GM18511 (cell line): ENCODE measurements around the gene OR6S1.
A peak's percentile ranks its signal among the peaks of the same experiment; 100 is the strongest.
"Not testable (repeated sequence)": the region's sequence is repeated elsewhere in the genome, so short reads cannot be mapped to it uniquely, and the experiment has no call there.

ENCODE experiments used
- ATAC-seq: cut with Tn5 transposase; IDR thresholded peaks from one replicate; pipeline ENCODE4 v1.9.1; 2021; ENCODE audit warnings: mild to moderate bottlenecking, moderate library complexity; ENCODE audit not compliant: unreplicated experiment

The OR6S1 gene

DNA sequence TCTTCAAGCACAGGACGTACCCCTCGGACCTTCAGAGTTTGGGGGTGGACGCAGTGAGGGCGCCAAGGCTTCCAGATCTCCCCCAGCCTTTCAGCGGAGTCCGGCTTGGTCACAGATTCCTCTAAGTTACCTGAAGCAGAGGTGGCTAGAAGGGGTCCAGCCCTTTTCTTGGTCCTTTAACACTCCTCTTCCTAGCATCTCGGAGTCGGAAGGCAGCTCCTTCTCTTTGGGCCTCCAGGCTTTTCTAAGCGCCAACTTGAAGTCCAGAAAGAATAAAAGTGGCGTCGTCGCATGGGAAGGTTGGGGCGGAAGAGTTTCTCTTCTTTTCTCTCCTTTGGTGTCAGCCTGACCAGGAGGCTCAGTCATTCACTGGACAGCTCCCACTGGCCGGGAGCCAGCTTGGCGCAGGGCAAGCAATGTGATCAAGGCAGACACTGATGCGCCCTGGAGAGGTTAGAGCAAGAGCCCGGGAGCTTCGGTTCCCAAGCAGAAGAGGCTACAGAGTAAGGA, 9.6 kb downstream of the OR6S1 start:
- ATAC-seq, result no peak

DNA sequence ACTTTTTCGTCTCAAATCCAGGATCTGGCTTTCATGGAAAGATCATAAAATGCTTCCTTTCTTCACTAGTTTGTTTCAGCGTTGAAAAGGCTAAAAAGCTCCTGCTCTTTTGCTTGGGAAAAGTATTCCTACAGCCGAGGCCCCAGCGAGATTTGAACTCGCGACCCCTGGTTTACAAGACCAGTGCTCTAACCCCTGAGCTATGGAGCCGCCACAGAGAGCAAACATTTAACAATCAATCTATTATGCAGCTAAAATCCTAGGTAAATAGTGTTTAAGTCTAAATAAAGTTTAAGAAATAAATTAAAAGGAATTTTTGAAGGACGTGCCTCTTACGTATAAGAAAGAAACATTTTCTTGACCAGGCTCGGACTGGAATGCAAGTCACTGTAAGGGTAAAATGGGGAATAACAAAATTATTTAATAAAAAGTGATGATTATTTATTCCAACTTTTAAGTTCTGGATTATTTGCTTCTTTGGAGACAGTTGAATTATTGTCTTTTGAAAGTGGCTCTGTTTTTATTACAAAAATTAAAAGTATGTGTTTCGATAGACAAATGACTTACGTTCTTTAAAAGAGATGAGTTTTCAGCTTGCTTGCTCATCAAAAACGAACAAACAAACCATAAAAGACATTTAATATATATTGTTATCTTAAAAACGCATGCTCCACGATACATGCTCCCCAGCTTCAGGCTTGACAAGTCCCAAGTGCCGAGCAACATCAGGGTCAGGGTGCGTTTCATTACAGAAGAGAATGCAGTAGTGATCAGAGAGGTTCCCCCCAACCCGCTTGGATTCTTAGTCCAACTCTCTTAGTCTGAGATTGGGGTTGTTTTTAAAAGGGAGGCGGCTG, 10.2 kb downstream of the OR6S1 start:
- ATAC-seq, result no peak

GRCh38 chr14:20630340-20631022, 11.0 kb downstream of the OR6S1 start:
- ATAC-seq, result no peak

DNA sequence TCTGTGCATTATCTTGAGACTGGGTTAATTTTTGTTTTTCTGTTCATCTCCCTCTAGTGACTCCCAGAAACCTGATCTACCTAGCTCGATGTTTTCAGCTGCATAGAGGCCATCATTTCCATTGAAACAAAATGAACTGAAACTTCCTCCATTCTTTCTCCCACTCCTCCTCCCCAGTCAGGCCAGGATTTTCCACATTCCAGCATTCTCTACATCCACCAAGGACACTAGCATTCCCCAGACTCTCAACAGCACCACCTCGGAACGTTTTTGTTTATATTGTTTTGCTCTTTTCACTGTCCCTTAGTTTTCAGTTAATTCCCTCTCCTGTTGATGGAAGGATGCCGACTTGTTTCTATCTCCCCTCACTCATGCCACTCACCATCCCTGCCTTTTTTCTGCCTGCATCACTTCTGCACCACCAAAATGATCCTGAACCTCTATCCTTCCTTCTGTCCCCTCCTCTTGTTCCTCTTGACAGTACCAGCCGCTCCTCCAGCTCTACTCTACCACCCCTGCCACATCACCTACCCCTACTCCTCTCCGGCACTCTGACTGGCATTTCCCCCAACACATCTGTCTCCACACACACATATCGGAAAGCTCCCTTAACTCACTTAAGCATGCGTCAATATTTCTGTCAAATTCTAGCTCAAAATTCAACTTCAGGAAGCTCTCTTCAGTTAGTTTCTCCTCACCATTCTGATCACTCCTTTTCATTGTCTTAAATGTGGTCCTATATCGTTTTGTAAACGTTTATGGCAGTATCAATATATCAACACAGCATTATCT, 13.2 kb downstream of the OR6S1 start:
- no peak for ATAC-seq

DNA sequence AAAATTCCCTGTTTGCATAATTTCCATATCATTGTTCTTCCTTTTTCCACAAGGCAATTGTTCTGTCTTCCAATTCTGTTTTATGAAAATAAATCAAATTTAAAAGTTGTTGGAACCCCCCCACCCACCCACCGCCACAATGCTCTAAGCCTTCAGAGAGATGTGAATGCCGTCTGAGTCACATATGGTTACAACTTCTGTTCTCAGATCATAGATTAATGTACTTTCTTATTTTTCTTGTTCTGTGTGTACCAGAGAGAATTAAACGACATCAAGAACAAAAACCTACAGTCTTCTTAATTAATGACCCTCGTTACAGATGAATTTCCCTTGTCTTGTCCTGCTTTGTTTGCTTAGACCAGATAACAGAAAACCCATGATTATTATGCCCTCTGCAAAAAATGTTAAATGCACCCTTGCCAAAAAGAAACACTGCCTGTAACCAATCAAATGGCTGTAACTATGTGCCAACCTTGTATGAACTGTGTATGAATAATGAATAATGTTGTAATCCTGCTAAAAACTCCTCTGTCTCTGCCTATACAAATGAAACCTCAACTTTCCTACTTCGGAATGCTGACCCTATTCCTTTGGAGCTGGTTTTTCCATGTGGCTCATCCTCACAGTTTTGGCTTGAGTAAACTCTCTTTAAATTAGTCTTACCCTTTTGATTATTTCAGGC, 14.0 kb downstream of the OR6S1 start:
- ATAC-seq, result no peak

GRCh38 chr14:20626274-20626673, 15.2 kb downstream of the OR6S1 start:
- ATAC-seq, result no peak

- ATAC-seq, result peak; percentile 51
These were observed 16.9 kb downstream of the OR6S1 start for GRCh38 chr14:20624495-20625070.

DNA sequence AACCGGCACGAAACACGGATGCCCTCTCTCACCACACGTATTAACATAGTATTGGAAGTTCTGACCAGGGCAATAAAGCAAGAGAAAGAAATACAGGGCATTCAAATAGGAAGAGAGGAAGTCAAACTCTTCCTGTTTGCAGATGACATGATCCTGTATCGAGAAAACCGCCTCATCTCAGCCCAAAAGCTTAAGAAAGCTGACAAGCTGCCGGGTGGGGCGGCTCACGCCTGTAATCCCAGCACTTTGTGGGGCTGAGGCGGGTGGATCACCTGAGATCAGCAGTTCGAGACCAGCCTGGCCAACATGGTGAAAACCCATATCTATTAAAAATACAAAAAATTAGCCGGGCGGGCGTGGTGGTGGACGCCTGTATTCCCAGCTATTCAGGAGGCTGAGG, 17.7 kb downstream of the OR6S1 start:
- ATAC-seq, result no peak

GRCh38 chr14:20622816-20623291, 18.6 kb downstream of the OR6S1 start:
- ATAC-seq, result no peak

DNA sequence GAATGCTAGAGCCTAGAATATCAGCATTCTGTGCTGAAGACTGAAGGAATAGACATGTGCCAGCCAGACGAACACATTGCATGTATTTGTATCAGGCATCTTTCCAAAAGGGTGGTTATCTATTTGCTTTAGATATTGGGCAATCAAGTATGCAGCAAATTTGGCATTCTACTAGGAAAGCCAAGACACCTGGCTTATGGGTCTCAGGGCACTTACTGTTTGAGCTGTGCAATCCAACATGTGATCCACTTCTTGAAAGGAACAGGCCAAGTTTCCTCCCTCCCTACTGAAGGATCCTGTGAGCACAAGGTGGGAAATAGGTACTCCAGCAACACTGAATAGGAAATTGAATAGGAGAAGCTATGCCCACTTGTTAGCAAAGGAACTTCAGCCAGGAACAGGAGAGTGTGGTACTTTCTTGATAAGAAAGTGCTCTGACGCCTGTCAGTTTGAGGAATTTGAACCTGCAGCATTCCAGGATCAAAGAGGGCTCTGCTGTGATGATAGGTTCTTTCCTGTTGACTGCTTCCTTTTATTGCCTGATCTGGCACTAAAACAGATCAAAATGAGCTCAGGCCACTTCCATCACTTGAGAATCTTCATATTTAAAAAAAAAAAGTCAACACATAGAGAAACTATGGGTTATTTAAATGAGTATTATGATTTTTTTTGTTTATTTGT, 20.6 kb downstream of the OR6S1 start:
- ATAC-seq, result no peak

GRCh38 chr14:20619688-20620087, 21.8 kb downstream of the OR6S1 start:
- not testable (repeated sequence) for ATAC-seq

GRCh38 chr14:20618271-20618749, 23.2 kb downstream of the OR6S1 start:
- no peak for ATAC-seq

DNA sequence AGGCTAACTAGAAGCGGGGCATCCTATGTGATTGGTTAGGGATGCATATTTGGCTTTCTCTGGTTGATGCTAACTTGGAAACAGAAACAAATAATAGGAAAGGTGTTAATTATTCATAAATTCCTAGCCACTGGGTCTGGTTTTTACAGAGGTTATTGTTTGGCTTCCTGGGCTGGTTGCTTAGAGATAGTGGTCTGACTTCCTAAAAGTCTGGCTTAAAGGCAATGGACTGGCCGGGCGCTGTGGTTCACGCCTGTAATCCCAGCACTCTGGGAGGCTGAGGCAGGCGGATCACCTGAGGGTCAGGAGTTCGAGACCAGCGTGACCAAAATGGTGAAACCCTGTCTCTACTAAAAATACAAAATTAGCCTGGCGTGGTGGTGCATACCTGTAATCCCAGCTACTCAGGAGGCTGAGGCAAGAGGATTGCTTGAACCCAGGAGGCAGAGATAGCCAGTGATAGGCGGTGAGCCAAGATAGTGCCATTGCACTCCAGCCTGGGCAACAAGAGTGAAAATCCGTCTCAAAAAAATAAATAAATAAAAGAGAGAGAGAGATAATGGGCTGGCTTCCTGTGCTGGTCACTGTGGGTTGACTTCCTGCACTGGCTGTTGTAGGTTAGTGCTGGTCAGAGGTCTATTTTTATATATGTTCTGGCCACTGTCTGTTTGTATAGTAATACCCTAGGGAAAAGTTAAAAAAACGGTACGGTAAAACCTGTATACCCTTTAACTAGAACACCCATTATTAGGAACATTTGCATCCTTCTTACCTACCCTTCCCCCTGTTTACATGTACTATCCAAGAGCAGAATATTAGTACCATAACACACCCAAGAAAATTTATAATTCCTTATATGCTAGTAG, 24.1 kb downstream of the OR6S1 start:
- ATAC-seq, result peak; percentile 25

DNA sequence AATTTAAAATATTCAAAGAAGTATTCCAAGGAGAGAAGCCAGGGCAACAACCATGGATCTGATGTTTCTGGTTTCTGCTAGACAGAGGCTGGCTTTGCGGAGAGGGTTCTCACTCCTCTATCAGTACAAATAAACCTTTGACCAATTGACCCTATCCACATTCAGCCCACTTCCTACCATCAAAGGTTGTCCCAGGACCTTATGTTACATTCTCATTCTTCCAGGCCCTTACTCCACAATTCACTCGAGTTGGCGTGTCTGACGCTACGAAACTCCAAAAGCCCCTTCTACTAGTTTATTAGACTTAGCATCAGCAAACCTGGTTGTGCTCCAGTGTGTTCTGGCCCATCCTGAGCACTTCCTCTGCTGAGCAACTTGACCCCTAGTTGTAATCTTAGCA, 25.5 kb downstream of the OR6S1 start:
- no peak for ATAC-seq

GRCh38 chr14:20614038-20614840, 27.3 kb downstream of the OR6S1 start:
- no peak for ATAC-seq

DNA sequence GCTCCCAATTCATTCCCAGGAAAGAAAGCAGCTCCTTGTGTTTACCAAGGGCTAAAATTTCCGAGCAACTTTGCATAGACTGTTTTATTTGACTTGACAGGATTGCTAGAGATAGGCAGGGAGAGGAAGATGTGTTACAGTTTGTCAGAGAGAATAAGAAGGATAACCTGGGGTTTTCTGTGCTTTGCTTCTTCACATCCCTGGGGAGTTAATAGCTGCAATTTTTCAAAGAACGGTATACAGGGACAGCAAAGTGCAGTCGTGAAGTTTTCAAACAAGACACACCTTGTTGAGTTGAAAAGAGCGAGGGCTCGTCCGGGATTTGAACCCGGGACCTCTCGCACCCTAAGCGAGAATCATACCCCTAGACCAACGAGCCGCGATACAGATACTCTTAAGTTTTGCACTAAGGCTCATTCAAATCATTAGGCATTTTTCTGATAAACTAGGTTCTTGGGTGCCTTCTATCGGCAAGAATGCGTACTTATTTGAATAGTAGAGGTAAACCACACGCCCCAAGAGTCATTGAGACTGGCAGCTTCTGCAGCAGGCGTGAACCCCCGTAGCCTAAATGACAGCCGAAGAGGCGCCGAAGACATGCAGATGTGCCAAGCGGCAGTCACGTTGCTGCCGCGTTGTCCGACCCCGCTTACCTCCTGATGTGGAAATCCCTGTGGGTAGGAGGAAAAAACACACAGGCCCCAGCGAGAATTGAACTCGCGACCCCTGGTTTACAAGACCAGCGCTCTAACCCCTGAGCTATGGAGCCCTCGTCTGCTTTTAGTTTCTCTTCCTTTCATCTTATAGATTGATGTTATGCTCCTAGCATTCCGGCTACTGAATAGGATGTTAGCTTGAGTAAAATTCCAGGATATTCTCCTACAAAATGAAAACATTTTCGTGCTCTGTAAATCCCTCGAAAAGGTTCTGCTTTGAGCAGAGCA, 28.1 kb downstream of the OR6S1 start:
- ATAC-seq, result peak; percentile 71

DNA sequence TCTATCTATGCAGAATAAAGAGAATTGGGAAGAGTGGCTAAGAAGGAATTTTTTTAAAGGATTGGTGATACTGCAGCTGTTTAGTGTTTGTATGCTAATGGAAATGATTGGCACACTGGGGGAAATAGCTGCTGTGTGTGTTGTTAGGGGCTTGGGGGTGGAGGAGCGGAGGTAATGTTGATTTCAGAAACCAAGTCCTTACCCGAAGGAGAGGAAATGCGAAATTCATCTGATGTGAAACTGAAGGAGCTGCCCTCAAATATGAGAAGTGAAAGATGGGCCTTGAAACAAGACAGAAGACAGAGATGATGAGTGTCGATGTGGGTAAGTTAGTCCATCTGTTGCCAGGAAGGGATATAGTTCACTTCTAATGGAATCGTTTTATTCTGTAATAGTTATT, 29.1 kb downstream of the OR6S1 start:
- peak; percentile 23 for ATAC-seq
